ENCODE measurements around the gene IFFO2. TPM values are rescaled to one million over a fixed set of nuclear protein-coding genes. Genes with fewer than 3 reads are reported as not detected.

Gene IFFO2
- total and polyA plus RNA-seq, 10 of the 15 experiments (the other 5 are each of a cell fraction or from before 2014, with no cell fraction given), result 1.2 to 18.4 (median 6.7) TPM

DNA sequence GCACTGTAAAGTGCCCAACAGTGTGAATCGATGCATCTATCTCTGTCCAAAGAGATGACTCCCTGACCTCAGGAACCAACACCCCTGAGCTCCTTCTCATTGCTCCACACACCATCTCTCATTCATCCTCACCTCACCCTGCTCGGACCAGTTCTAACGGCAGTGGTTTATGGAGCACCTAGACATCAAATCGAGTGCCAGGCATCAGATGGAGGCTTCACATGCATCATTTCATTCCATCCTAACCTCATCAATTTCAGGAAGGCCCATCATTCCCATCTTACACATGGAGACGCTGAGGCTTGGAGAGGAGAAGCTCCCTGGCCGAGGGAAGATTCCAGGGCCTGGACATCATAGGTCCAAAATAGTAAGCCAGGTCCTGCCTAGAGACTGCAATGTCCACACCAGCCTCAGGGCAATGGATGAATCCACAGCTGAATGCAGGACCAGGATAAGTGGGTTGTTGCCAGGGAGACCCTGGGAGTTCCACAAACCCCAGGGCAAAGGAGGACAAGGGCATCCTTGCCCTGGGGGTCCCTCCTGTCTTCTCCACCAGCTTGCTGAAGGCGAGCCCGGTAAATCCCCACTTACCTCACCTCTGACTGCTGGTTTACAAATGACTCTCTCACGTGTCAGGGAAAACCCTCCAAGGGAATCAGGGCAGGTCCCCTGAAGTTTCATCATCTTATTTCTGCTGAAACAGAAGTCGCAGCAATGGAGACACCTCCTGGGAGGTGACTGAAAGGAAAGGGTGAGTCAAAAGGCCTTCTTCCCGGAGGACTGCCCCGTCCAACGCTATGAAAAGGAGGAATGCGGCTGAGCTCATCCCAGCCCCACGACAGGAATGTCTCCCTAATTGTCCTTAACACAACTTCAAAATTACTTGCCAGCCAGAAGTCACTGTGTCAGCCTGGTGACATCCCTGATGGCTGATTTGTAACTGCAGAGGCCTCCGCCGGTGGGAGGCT, 9.0 kb upstream of the IFFO2 start (continued):
- TF ChIP-seq HDGF (IDR thresholded peaks at IDR 0.05) (no peak), DPF2 (IDR thresholded peaks at IDR 0.05) (0 out of 2 replicates have a peak, but pooled peaks have one; percentile 31), GATAD2B (conservative IDR thresholded peaks at IDR 0.05; ENCODE audit: low read depth) (no peak), SPI1 (IDR thresholded peaks at IDR 0.05; ENCODE audit: borderline replicate concordance, insufficient read depth, low read depth, low read length) (no peak), BMI1 (IDR thresholded peaks at IDR 0.05; ENCODE audit: borderline replicate concordance) (no peak), ZNF274 (IDR thresholded peaks at IDR 0.05; ENCODE audit: insufficient read depth, insufficient read length) (no peak)
- TF ChIP-seq, protein P1, sequence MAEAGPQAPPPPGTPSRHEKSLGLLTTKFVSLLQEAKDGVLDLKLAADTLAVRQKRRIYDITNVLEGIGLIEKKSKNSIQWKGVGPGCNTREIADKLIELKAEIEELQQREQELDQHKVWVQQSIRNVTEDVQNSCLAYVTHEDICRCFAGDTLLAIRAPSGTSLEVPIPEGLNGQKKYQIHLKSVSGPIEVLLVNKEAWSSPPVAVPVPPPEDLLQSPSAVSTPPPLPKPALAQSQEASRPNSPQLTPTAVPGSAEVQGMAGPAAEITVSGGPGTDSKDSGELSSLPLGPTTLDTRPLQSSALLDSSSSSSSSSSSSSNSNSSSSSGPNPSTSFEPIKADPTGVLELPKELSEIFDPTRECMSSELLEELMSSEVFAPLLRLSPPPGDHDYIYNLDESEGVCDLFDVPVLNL (IDR thresholded peaks at IDR 0.05; ENCODE audit: low read depth, low read length), result no peak
- TF ChIP-seq, protein P2, sequence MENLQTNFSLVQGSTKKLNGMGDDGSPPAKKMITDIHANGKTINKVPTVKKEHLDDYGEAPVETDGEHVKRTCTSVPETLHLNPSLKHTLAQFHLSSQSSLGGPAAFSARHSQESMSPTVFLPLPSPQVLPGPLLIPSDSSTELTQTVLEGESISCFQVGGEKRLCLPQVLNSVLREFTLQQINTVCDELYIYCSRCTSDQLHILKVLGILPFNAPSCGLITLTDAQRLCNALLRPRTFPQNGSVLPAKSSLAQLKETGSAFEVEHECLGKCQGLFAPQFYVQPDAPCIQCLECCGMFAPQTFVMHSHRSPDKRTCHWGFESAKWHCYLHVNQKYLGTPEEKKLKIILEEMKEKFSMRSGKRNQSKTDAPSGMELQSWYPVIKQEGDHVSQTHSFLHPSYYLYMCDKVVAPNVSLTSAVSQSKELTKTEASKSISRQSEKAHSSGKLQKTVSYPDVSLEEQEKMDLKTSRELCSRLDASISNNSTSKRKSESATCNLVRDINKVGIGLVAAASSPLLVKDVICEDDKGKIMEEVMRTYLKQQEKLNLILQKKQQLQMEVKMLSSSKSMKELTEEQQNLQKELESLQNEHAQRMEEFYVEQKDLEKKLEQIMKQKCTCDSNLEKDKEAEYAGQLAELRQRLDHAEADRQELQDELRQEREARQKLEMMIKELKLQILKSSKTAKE (IDR thresholded peaks at IDR 0.05; ENCODE audit: low read depth, poor library complexity, severe bottlenecking), result no peak

All from GM12878 (cell line).